Measurements from ENCODE around the gene TPK1. TPM values are rescaled to one million over a fixed set of nuclear protein-coding genes. Genes with fewer than 3 reads are reported as not detected.

The TPK1 gene
- total RNA-seq, 1 donor from 2014 or later, result 3.5 TPM

- no peak overlapping the region for H3K4me3 Mint-ChIP-seq (ENCODE audit: unreplicated experiment)
These were observed 48.7 kb downstream of the TPK1 start for GRCh38 chr7:144787127-144787526.

GRCh38 chr7:144786522-144786921 lies 49.3 kb downstream of the TPK1 start:
- no peak overlapping the region for H3K4me3 Mint-ChIP-seq (ENCODE audit: unreplicated experiment)
- no peak overlapping the region for H3K27ac Mint-ChIP-seq (ENCODE audit: unreplicated experiment)
- H3K9me3 Mint-ChIP-seq (ENCODE audit: low read depth), result no peaks in the 10 kb centered on the region
- H3K4me1 Mint-ChIP-seq (ENCODE audit: low read depth), result no peaks in the 10 kb centered on the region
- no peak for DNase-seq (ENCODE audit: low spot score)
- peaks cover 5% of the 10 kb centered on the region for H3K27me3 Mint-ChIP-seq (ENCODE audit: low read depth)
- no peak for TF ChIP-seq CTCF (IDR thresholded peaks at IDR 0.05)
- no peaks in the 10 kb centered on the region for H3K36me3 Mint-ChIP-seq (ENCODE audit: low read depth)

More at GRCh38 chr7:144787127-144787526, 48.7 kb downstream of the TPK1 start:
- H3K36me3 Mint-ChIP-seq (ENCODE audit: low read depth), result no peaks in the 10 kb centered on the region
- DNase-seq (ENCODE audit: low spot score), result no peak
- H3K27me3 Mint-ChIP-seq (ENCODE audit: low read depth), result peaks cover 5% of the 10 kb centered on the region
- H3K9me3 Mint-ChIP-seq (ENCODE audit: low read depth), result no peaks in the 10 kb centered on the region
- no peak overlapping the region for H3K27ac Mint-ChIP-seq (ENCODE audit: unreplicated experiment)
- no peaks in the 10 kb centered on the region for H3K4me1 Mint-ChIP-seq (ENCODE audit: low read depth)
- TF ChIP-seq CTCF (IDR thresholded peaks at IDR 0.05), result peak; percentile 31

- Mint-ChIP-seq H3K4me3 (ENCODE audit: unreplicated experiment) (no peak overlapping the region), H3K27ac (ENCODE audit: unreplicated experiment) (no peak overlapping the region), H3K36me3 (ENCODE audit: low read depth) (no peaks in the 10 kb centered on the region), H3K27me3 (ENCODE audit: low read depth) (peaks cover 5% of the 10 kb centered on the region), H3K9me3 (ENCODE audit: low read depth) (no peaks in the 10 kb centered on the region), H3K4me1 (ENCODE audit: low read depth) (no peaks in the 10 kb centered on the region)
- no peak for TF ChIP-seq CTCF (IDR thresholded peaks at IDR 0.05)
- no peak for DNase-seq (ENCODE audit: low spot score)
These were observed 49.8 kb downstream of the TPK1 start for GRCh38 chr7:144786079-144786478.

GRCh38 chr7:144785521-144785920 lies 50.3 kb downstream of the TPK1 start:
- Mint-ChIP-seq H3K27ac (ENCODE audit: unreplicated experiment) (no peak overlapping the region), H3K4me1 (ENCODE audit: low read depth) (no peaks in the 10 kb centered on the region), H3K9me3 (ENCODE audit: low read depth) (no peaks in the 10 kb centered on the region), H3K4me3 (ENCODE audit: unreplicated experiment) (no peak overlapping the region), H3K36me3 (ENCODE audit: low read depth) (no peaks in the 10 kb centered on the region), H3K27me3 (ENCODE audit: low read depth) (peaks cover 3% of the 10 kb centered on the region)
- TF ChIP-seq CTCF (IDR thresholded peaks at IDR 0.05), result no peak
- DNase-seq (ENCODE audit: low spot score), result no peak

- no peak overlapping the region for H3K4me3 Mint-ChIP-seq (ENCODE audit: unreplicated experiment)
- no peaks in the 10 kb centered on the region for H3K9me3 Mint-ChIP-seq (ENCODE audit: low read depth)
- no peaks in the 10 kb centered on the region for H3K4me1 Mint-ChIP-seq (ENCODE audit: low read depth)
- H3K27ac Mint-ChIP-seq (ENCODE audit: unreplicated experiment), result no peak overlapping the region
- H3K27me3 Mint-ChIP-seq (ENCODE audit: low read depth), result no peaks in the 10 kb centered on the region
- H3K36me3 Mint-ChIP-seq (ENCODE audit: low read depth), result no peaks in the 10 kb centered on the region
- DNase-seq (ENCODE audit: low spot score), result no peak
- no peak for TF ChIP-seq CTCF (IDR thresholded peaks at IDR 0.05)
These were observed 50.9 kb downstream of the TPK1 start for GRCh38 chr7:144784943-144785342.

Data from chondrocyte (in vitro differentiated cells).